ENCODE data around the gene PFKFB1.
"Not testable (repeated sequence)": the region's sequence is repeated elsewhere in the genome, so short reads cannot be mapped to it uniquely, and the experiment has no call there.

PFKFB1 gene

DNA sequence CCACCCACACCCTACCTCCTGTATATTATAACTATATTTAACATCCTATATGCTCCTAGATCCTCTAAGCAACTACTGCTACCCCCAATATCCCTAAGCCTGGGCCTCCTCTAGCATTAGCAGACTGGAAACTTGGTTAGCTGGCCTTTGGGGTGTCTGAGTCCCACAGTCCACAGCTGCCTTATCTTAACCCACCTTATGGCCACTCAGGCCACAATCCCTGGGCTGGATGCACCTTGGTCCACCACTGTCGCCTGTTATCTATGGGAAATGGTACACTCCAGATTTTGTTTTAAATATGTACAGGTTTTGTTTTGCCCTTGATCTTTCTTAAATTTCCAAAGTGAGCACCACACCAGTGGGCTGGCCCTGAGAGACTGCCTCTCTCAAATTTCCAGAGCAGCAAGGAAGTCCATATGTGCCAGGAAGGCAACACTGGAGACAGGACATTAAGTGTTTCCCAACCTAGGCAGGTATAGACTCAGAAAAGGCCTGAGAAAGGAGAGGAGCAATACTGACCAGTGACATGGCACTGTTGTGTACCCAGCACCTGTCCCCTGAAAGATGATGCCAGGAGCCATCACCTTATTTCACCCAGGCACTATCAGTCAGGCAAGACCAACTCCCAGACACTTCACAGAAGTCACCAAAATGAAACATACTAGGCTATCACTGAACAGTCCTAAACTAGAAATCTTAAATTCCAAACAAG, 921 bp downstream of the PFKFB1 start:
- no peak for DNase-seq (ENCODE audit: low read depth in 2 of 2)

DNA sequence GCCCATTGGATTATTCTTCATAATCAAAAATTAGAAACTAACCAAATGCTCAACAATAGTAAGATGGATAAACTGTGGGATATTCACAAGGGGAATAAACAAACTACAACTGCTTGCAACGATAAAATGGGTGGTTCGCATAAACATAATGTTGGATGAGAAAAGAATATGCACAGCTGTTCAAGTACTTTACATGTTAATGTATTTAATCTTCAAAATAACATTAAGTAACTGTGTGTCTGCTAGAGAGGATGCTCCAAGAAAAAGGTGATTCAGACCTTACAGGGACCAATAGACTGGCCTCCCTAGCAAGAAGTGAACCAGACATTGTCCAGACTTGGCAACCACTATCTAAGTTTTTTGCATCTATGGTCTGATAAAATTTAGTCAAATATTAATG, 2.3 kb downstream of the PFKFB1 start:
- DNase-seq (ENCODE audit: low read depth in 2 of 2), result no peak

DNA sequence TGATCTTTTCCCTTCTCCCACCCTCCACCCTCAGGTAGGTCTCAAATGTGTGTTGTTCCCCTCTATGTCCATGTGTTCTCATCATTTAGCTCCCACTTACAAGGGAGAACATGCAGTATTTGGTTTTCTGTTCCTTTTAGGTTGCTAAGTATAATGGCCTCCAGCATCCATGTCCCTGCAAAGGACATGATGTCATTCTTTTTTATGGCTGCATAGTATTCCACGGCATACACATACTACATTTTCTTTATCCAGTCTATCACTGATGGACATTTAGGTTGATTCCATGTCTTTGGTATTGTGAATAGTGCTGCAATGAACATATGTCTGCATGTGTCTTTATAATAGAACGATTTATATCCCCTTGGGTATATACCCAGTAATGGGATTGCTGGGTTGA, 10.7 kb downstream of the PFKFB1 start:
- not testable (repeated sequence) for DNase-seq (ENCODE audit: low read depth in 2 of 2)

DNA sequence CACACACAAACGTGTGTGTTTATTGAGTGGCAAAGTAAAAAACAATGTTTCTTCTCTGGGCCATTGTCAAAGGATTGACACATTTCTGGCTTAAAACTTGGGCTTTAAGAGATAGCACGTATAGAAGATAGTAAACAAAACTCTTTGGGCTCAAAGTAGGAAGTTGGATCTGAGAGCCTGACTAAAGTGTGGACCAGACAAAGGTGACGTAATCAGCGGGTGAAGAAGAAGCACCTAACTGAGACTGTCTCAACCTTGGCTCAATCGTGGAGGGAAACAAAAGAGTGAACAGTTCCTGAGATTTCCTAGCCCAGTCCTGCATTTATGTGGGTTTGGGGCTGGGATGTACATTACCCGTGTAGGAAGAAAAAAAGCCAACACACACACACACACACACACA, 13.7 kb downstream of the PFKFB1 start:
- DNase-seq (ENCODE audit: low read depth in 2 of 2), result no peak

DNA sequence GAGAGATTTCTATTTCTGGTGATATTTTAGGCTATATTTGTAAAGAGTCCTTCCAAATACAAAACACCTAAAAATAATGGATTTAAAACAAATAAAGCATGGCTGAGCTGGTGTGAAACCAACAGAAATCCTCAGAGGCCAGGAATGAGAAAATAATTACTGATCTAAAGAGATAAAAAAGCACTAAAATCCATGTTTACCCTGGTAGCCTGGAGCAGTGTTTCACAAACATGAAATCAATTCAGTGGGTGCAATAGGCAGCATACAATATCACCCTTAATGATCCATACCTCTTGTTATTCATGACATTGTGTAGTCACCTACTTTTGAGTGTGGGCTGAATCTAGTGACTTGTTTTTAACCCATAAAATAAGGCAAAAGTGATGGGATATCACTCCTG, 14.6 kb downstream of the PFKFB1 start:
- DNase-seq (ENCODE audit: low read depth in 2 of 2), result no peak

DNA sequence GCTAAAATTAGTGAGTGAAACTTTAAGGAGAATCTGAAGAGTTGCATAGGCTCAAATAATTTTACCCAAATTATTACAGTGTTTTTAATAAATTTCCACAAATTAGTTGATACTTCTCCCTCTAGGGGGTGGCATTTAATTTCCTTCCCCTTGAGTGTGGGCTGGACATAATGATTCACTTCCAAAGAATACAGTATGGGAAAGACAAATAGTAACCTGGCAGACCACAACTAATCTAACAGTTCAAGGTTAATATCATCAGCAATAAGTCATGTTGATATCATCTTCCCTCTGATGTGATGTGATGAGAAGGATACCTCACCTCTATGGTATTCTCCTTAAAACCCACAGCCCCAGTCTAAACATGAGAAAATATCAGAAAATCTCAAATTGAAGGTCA, 15.5 kb downstream of the PFKFB1 start:
- DNase-seq (ENCODE audit: low read depth in 2 of 2), result no peak

DNA sequence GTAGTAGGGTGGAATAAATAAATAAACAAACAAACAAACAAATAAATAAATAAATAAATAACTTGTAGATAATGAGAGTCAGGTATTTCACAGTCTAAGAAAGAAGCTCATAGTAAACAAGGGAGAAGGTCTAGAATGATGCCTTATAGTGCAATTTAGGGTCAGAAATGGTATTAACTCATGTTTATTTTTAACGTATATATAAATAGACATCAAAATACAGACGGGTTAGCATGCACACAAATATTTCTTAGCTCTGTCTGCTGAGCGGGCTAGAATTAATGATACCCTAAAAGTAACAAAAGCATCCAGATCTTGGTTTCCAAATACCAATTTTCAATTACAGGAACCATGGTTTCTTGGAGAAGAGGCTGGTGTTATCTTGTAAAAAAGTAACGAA, 16.6 kb downstream of the PFKFB1 start:
- no peak for DNase-seq (ENCODE audit: low read depth in 2 of 2)

DNA sequence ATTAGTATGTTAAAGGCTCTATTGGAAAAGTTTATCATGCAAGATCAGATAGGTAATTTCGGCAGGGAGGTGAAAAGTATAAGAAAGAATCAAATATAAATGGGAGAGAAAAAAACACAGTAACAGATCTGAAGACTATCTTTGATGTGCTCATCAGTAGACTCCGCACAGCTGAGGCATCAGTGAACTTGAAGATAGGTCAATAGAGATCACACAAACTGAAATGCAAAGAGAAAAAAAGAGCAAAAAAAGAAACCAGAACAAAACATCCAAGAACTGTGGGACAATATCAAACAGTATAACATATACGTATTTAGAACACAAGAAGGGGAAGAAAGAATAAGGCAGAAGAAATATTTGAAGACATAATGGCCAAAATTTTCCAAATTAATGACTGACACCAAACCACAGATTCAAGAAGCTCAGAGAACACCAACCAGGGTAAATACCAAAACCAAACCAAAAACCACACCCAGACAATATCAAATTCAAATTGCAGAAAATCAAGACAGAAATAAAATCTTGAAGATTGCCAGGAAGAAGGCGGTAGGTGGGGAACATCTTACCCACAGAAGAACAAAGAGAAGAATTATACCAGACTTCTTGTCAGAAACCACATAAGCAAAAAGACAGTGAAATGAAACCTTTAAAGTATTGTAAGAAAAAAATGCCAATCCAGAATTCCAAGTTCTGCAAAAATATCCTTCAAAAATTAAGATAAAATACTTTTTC, 29.1 kb downstream of the PFKFB1 start:
- DNase-seq (ENCODE audit: low read depth in 2 of 2), result no peak

DNA sequence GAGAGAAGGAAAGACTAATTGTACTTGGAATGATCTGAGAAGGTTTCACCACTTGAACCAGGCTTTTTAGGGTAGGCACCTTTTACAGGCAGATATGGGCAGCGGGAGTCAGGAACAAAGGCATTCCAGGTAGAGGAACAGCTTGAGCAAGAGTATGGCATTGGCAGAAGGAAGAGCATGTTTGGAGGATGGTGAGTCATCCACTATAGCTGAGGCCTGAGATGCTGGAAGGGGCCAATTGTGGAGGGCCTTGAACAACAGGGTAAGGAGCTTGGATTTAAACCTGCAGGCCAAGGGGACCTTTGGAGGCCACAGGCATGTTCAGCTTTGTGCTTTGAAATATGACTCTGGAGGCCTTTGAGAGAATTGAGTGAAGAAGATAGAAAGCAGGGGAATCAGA, 32.2 kb downstream of the PFKFB1 start:
- DNase-seq (ENCODE audit: low read depth in 2 of 2), result no peak

DNA sequence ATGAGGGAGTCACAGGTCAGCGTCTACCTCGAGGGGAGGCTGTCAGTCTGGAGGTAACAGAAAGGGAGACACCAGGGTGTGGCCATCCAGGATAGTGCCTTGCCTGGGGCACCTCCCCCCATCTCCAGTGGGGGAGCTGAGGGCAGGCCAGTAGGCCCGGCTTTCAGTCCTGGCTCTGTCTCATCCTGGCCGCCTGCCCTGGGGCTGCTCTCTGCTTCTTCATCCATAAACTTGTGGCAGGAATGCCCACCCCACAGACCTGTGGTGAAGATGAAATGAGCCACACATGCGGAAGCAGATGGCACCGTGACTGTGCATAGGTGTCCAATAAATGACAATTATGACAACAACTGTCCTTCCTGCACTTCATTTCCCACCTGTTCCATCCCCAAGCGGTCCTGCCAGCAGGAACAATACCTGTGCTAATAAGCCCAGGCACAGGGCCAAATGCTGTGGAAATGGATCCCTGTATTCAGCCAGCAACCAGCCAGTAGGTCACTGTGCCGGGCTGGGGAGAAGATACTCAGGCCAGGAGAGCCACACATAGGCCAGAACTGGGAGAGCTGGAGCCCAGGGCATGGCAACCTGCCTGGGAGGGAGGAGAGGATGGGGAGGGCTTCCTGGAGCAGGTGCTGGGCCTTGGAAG, 43.1 kb downstream of the PFKFB1 start:
- DNase-seq (ENCODE audit: low read depth in 2 of 2), result no peak

DNA sequence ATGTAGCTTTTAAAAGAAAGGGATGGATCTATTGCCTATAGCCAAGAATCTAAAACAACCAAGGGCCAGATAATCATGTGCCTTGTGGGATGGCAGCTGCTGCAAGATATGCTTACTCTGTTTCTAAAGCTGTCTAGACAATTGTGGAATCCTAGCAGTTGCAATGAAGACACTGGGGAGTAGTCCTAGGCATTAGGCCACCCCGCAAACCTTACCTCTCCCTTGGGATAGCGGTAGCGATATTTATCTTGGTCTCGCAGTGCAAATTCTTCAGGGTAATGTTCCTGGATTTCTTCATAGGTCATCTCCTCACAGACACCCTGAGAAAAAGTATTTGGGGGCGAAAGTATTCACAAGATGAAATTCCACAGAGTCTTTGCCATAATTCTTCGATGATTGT, 48.8 kb downstream of the PFKFB1 start:
- no peak for DNase-seq (ENCODE audit: low read depth in 2 of 2)

DNA sequence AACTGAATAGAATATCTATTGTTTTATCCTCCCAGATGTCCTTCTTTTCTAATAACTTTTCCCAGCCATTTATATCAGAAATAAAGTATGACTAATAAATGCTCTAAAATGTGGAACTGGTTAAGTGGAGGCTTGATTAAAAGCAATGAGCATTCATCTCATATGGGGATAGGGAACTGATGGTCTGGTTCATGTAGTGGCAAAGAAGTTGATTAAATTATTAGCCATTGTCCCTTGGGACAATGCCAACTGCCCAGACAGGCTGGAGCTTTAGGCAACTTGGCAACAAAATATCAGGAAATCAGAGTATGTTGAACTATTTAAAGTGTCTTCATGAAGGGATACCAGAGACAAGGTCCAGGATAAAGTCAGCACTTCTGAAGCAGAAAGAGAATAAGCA, 49.2 kb downstream of the PFKFB1 start:
- no peak for DNase-seq (ENCODE audit: low read depth in 2 of 2)

DNA sequence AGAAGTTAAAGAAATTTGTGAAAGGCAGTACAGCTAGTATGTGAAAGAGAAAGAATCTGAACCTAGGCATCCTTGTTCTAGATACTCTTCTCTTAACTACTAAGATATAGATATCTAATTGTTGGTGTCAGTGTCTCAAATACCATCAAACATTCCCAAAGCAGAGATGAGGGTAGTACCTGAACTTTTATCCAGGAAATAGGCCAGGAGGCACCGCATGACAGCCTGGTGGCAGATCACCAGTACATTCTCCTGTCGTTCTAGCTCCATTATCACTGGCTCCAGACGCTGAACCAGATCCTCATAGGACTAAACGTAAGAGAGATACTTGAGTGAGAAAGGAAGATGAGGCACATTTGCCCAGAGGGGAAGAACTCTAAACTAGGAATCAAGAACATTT, 56.6 kb downstream of the PFKFB1 start:
- DNase-seq (ENCODE audit: low read depth in 2 of 2), result no peak

DNA sequence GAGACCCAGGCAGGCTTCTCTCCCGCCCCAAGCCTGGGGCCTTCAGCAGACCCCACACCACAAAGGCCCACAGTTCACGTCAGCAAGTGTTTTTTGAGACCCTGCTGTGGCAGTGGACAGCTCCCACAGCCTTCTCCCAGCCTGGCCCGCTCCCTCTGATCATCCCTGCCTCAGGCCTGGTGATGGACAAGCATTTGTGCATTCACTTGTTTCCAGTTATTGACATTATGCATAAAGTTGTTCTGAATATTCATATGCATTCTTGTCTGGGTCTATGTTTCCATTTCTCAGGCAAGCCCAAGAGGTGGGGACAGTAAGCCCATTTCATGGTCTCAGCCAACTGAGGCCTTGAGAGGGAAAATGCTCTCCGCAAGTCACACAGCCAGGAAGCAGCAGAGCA, 58.7 kb downstream of the PFKFB1 start:
- DNase-seq (ENCODE audit: low read depth in 2 of 2), result no peak

DNA sequence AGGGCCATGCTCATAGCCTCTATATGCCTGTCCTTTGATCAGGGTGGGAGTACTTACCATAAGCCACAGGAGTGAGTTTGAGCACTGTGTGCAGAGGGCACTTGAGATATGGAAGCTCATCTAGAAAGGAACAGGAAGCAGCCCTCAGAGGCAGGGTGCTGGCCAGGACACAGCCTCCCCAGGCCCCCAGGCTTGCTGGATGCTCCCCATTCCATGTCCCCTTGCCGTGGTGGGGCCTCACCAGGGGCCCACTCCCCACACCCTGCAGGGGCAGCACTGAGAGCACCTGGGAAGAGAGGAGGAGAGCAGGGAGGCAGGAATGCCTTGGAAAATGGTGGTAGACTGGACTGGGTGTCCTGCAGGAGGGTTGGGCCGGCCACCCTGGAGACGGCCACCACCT, 59.1 kb downstream of the PFKFB1 start:
- DNase-seq (ENCODE audit: low read depth in 2 of 2), result no peak

DNA sequence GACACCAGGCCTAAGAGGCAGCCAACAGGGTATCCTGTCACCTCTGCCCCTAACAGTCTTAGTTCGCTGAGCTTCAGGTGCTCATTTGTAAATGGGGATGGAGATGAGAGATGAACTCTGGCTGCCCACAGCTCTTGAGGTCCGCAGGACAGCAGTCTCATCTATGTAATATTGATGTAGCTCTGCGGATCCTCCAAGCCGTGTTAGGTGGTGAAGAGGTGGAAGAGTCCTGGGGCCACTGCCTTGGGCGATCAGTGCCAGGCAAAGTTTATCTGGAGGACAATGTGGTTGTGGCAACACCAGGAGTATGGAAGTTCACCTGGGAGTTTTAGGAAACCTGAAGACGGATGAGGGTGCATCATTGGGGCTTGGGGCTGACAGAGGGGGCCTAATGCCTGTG, 59.9 kb downstream of the PFKFB1 start:
- no peak for DNase-seq (ENCODE audit: low read depth in 2 of 2)

DNA sequence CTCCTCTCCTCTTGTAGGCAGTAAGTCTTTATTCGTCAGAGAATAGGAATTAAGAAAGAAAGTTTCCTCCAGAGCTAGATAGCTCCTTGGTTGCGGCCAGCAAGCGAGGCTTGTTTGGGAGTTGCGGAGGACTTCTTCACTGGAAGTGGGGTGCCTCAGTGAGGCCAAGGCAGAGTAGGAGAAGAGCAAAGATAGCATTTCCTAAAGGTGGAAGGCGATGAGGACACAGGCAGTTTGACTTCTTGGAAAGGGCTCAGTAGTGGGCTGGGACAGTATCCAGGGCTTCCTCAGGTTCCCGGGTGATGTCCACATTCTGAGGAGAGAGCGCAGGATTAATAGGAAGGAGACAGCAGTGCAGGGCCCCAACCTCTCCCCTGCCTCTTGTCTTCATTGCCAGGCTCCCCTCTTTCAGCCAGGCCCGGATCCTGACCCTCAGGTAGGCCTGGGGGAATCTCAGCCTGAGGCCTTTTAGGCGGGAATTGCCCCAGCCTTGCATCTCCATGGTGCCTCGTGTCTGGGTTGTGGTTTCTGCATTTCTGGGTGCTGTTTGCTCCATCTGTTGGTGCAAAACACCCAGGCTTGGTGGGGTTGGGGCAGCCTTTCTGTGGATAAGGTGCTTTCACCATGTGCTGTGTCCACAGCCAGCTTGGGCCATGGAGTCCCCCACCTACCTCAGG, 60.7 kb downstream of the PFKFB1 start:
- no peak for DNase-seq (ENCODE audit: low read depth in 2 of 2)

DNA sequence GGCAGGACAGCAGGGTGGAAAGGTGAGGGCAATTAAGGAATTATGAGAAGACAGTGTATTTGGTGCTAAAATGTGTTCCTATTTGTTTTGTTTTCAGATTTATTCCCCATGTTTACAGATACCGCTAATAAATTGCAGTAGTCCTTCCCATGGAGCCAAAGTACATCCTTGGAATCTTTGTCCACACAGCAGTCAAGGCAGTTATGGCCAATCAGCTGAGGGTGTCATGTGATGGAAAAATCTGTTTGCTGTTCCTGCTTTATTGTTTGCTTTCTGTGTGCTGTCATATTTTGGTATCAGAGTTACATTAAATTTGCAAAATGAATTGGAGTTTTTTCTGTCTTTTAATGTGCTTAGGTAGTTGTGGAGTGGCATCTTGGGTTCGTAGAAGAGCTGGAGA, 62.9 kb downstream of the PFKFB1 start:
- DNase-seq (ENCODE audit: low read depth in 2 of 2), result no peak

DNA sequence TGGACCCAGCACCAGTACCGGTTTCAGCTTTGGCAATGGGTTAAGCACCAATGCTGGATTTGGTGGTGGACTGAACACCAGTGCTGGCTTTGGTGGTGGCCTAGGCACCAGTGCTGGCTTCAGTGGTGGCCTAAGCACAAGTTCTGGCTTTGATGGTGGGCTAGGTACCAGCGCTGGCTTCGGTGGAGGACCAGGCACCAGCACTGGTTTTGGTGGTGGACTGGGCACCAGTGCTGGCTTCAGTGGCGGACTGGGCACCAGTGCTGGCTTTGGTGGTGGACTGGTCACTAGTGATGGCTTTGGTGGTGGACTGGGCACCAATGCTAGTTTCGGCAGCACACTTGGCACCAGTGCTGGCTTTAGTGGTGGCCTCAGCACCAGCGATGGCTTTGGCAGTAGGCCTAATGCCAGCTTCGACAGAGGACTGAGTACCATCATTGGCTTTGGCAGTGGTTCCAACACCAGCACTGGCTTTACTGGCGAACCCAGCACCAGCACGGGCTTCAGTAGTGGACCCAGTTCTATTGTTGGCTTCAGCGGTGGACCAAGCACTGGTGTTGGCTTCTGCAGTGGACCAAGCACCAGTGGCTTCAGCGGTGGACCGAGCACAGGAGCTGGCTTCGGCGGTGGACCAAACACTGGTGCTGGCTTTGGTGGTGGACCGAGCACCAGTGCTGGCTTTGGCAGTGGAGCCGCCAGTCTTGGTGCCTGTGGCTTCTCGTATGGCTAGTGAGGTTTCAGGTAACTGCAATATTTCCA, 63.5 kb downstream of the PFKFB1 start:
- no peak for DNase-seq (ENCODE audit: low read depth in 2 of 2)

DNA sequence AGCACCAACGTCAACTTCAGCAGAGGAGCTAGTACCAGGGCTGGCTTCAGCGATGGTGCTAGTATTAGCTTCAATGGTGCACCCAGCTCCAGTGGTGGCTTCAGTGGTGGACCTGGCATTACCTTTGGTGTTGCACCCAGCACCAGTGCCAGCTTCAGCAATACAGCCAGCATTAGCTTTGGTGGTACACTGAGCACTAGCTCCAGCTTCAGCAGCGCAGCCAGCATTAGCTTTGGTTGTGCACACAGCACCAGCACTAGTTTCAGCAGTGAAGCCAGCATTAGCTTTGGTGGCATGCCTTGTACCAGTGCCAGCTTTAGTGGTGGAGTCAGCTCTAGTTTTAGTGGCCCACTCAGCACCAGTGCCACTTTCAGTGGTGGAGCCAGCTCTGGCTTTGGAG, 65.1 kb downstream of the PFKFB1 start:
- no peak for DNase-seq (ENCODE audit: low read depth in 2 of 2)

DNA sequence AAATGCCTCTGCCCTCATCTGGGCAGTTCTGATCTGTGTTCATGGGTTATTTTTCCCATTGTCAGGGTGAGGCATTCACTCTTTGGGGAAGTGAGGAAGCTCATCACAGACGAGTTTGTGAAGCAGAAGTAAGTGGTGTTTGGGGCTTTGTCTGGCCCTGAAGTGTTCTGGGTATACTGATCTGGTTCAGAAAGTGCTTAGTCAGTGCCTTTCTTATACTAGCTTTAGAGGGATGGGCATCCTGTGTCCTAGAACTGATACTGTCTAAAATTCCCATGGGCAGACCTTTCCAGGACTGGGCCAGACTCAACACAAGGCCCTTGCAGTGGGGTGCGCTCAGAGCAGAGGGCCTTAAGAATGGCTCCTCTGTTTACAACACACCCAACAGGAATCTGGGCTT, 67.0 kb downstream of the PFKFB1 start:
- DNase-seq (ENCODE audit: low read depth in 2 of 2), result no peak

DNA sequence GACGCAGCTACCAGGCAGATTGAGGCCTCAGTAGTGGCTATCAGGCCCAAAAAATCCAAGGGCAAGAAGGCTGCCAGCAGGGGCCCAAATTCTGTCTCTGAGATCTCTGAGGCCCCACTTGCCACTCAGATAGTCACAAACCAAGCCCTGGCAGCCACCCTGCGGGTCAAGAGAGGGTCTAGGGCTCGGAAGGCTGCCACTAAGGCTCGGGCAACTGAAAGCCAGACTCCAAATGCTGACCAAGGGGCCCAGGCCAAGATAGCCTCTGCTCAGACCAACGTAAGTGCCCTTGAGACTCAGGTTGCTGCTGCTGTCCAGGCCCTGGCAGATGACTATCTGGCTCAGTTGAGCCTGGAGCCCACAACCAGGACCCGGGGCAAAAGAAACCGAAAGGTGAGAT, 70.6 kb downstream of the PFKFB1 start:
- no peak for DNase-seq (ENCODE audit: low read depth in 2 of 2)

Measured in activated CD4-positive, alpha-beta T cell treated with anti-CD3 and anti-CD28 coated beads for 24 hours (primary cell).